HCT116 (cell line): Measurements from ENCODE around the gene BAD. TPM values are rescaled to one million over a fixed set of nuclear protein-coding genes. Genes with fewer than 3 reads are reported as not detected.

Source experiments
- ATAC-seq: fragments of 200-7000 bp; cut with Tn5 transposase; 2 replicates; pipeline ENCODE4 v1.9.1; 2020; ENCODE audit warnings: mild to moderate bottlenecking, moderate library complexity
- BruUV-seq: library from RNA; stranded (reverse); fragments of 400-500 nt; replicated peaks from 2 replicates; lab custom pipeline; 2021; lab: Mats Ljungman, UMichigan
- CTCF ChIA-PET: fragments of 300-600 bp; sonication (Branson Sonifier 250); formaldehyde crosslinking; loops from one replicate; lab custom pipeline; 2021; ENCODE audit warnings: antibody characterized with exemption; lab: Charles Lee
- POLR2A ChIA-PET: fragments of 300-600, 350-600 bp; sonication (Branson Sonifier 250); formaldehyde crosslinking; loops from one replicate; lab custom pipeline; 2021; ENCODE audit warnings: antibody characterized with exemption; lab: Charles Lee
- RAD21 ChIA-PET, 2 experiments: fragments of 300-600 bp; sonication (Branson Sonifier 250); formaldehyde crosslinking; loops; one replicate each; lab custom pipeline; 2023; ENCODE audit warnings: low total read pairs in 2 of 2; ENCODE audit not compliant: uncharacterized antibody in 2 of 2, unreplicated experiment in 2 of 2, low non-redundant PET in 1 of 2; lab: Charles Lee
- DNase-seq: peaks from one replicate; pipeline ENCODE4 v3.0.0-alpha.2; 2010; ENCODE audit warnings: low read depth, low spot score
- H2AFZ ChIP-seq: fragments of 200-600 bp; shearing (Covaris generic), sonication (generic); 2 replicates; pipeline ENCODE4 v1.6.1; 2017; ENCODE audit warnings: low read depth, mixed run types, mixed read lengths, antibody characterized with exemption, low read length; ENCODE audit not compliant: poor library complexity, severe bottlenecking
- H3K27ac ChIP-seq: 2 replicates; pipeline ENCODE4 v1.5.1; 2012; ENCODE audit warnings: low read depth, low read length
- H3K27me3 ChIP-seq: fragments of 200-600 bp; sonication (generic); 2 replicates; pipeline ENCODE4 v1.6.1; 2016; ENCODE audit warnings: mixed run types, low read length, mixed read lengths; ENCODE audit not compliant: insufficient read depth
- H3K36me3 ChIP-seq, 2 experiments: fragments of 200-500 bp in 1 of 2; fragments of 200-600 bp in 1 of 2; sonication (Bioruptor generic) in 1 of 2; sonication (generic) in 1 of 2; 2 replicates each; pipeline versions ENCODE4 v1.5.1 to v1.6.1; 2014 to 2016; ENCODE audit warnings: low read length in 2 of 2, inconsistent platforms in 1 of 2, mixed read lengths in 1 of 2, mixed run types in 1 of 2; ENCODE audit not compliant: insufficient read depth in 2 of 2, control insufficient read depth in 1 of 2
- H3K4me1 ChIP-seq, 2 experiments: fragments of 200-600 bp in 1 of 2; sonication (generic) in 1 of 2; 2 replicates each; pipeline versions ENCODE4 v1.5.1 to v1.6.1; 2012 to 2017; ENCODE audit warnings: low read length in 2 of 2, inconsistent platforms in 1 of 2, mild to moderate bottlenecking in 1 of 2, mixed read lengths in 1 of 2, mixed run types in 1 of 2, moderate library complexity in 1 of 2; ENCODE audit not compliant: insufficient read depth in 2 of 2, control insufficient read depth in 1 of 2
- H3K4me2 ChIP-seq: fragments of 200-600 bp; sonication (generic); 2 replicates; pipeline ENCODE4 v1.6.1; 2017; ENCODE audit warnings: mixed run types, low read length, mixed read lengths
- H3K4me3 ChIP-seq, 2 experiments: fragments of 200-600 bp in 1 of 2; sonication (generic) in 1 of 2; replicated peaks in 1 of 2; 2 replicates each; pipeline ENCODE4 v1.5.1; 2011 to 2016; ENCODE audit warnings: low read length in 2 of 2, control low read depth in 1 of 2, low read depth in 1 of 2, mild to moderate bottlenecking in 1 of 2, mixed read lengths in 1 of 2, mixed run types in 1 of 2
- H3K79me2 ChIP-seq: fragments of 200-600 bp; sonication (generic); 2 replicates; pipeline ENCODE4 v1.6.1; 2017; ENCODE audit warnings: mild to moderate bottlenecking, mixed run types, low read length, moderate library complexity, mixed read lengths; ENCODE audit not compliant: insufficient read depth
- H3K9ac ChIP-seq: fragments of 200-600 bp; sonication (generic); 2 replicates; pipeline ENCODE4 v1.6.1; 2016; ENCODE audit warnings: low read length, mixed read lengths
- H3K9me2 ChIP-seq: fragments of 200-600 bp; sonication (generic), shearing (Covaris generic); 2 replicates; pipeline ENCODE4 v1.6.1; 2017; ENCODE audit warnings: mixed run types, mild to moderate bottlenecking, moderate library complexity; ENCODE audit not compliant: insufficient read depth
- H3K9me3 ChIP-seq, 2 experiments: fragments of 200-500 bp in 1 of 2; fragments of 200-600 bp in 1 of 2; sonication (Bioruptor generic) in 1 of 2; sonication (generic) in 1 of 2; 2 replicates each; pipeline ENCODE4 v1.6.1; 2014 to 2017; ENCODE audit warnings: low read length in 2 of 2, mixed read lengths in 2 of 2, inconsistent platforms in 1 of 2, low read depth in 1 of 2, mild to moderate bottlenecking in 1 of 2, mixed run types in 1 of 2, moderate library complexity in 1 of 2; ENCODE audit not compliant: control insufficient read depth in 1 of 2, insufficient read depth in 1 of 2
- H4K20me1 ChIP-seq: fragments of 200-600 bp; sonication (generic), shearing (Covaris generic); 2 replicates; pipeline ENCODE4 v1.6.1; 2017; ENCODE audit warnings: mixed run types, mild to moderate bottlenecking, moderate library complexity; ENCODE audit not compliant: insufficient read depth
- CBX3 ChIP-seq: IDR thresholded peaks from 2 replicates; pipeline ENCODE4 v1.6.1; 2012; ENCODE audit warnings: low read depth
- ELF1 ChIP-seq: IDR thresholded peaks from 2 replicates; pipeline ENCODE4 v1.6.1; 2012; ENCODE audit warnings: low read depth, borderline replicate concordance
- EZH2 ChIP-seq: fragments of 200-600 bp; sonication (generic); IDR thresholded peaks from 2 replicates; pipeline ENCODE4 v1.6.1; 2017; ENCODE audit warnings: antibody characterized with exemption, mixed run types
- FOSL1 ChIP-seq: IDR thresholded peaks from 2 replicates; pipeline ENCODE4 v1.6.1; 2012; ENCODE audit warnings: low read depth
- JUND ChIP-seq: IDR thresholded peaks from 2 replicates; pipeline ENCODE4 v1.6.1; 2012
- POLR2AphosphoS5 ChIP-seq: IDR thresholded peaks from 2 replicates; pipeline ENCODE4 v1.6.1; 2011; ENCODE audit warnings: mild to moderate bottlenecking, low read depth, low read length, moderate library complexity
- RAD21 ChIP-seq: IDR thresholded peaks from 2 replicates; pipeline ENCODE4 v1.6.1; 2012; ENCODE audit warnings: low read depth, mild to moderate bottlenecking
- SP1 ChIP-seq: IDR thresholded peaks from 2 replicates; pipeline ENCODE4 v1.6.1; 2012; ENCODE audit warnings: low read depth
- SRF ChIP-seq: IDR thresholded peaks from 2 replicates; pipeline ENCODE4 v1.6.1; 2012; ENCODE audit warnings: low read depth
- TCF7L2 ChIP-seq: IDR thresholded peaks from 2 replicates; pipeline ENCODE4 v1.7.0; 2011; ENCODE audit warnings: borderline replicate concordance, inconsistent platforms; ENCODE audit not compliant: insufficient read depth, insufficient read length; ENCODE audit errors: extremely low read depth
- YY1 ChIP-seq: IDR thresholded peaks from 2 replicates; pipeline ENCODE4 v1.6.1; 2011; ENCODE audit warnings: low read length, low read depth, moderate library complexity, mild to moderate bottlenecking; ENCODE audit not compliant: insufficient replicate concordance; ENCODE audit errors: extremely low read depth
- ZFX ChIP-seq: fragments of 450-650 bp; IDR thresholded peaks from 2 replicates; pipeline ENCODE4 v1.6.1; 2017
- ZNF274 ChIP-seq: fragments of 200-500 bp; sonication (Bioruptor generic); IDR thresholded peaks from 2 replicates; pipeline ENCODE4 v1.6.1; 2014; ENCODE audit warnings: mild to moderate bottlenecking, low read depth, low read length, inconsistent platforms
- intact Hi-C: fragments of 100-400 bp; cut with micrococcal nuclease; formaldehyde crosslinking; loops from 2 replicates; pipeline ENCODE4 v1.10.0; 2022
- total RNA-seq: library from RNA; stranded (reverse); gene quantifications from one replicate; pipeline ENCODE4 v1.2.1, GENCODE V29; 2021; ENCODE audit not compliant: unreplicated experiment
- TF ChIP-seq, protein P1 (sequence below), 3 experiments: fragments of 200-600 bp in 1 of 3; sonication (generic) in 1 of 3; IDR thresholded peaks in 2 of 3; conservative IDR thresholded peaks in 1 of 3; 2 replicates each; pipeline ENCODE4 v1.5.1; 2012 to 2017; ENCODE audit warnings: low read depth in 2 of 3, low read length in 2 of 3, antibody characterized with exemption in 1 of 3, borderline replicate concordance in 1 of 3, control low read depth in 1 of 3, mild to moderate bottlenecking in 1 of 3, mixed read lengths in 1 of 3, mixed run types in 1 of 3, moderate library complexity in 1 of 3; ENCODE audit not compliant: insufficient read depth in 1 of 3
- TF ChIP-seq, protein P2 (sequence below): IDR thresholded peaks from 2 replicates; pipeline ENCODE4 v1.6.1; 2012
- TF ChIP-seq, protein P3 (sequence below): IDR thresholded peaks from 2 replicates; pipeline ENCODE4 v1.6.1; 2012; ENCODE audit warnings: low read depth
- TF ChIP-seq, protein P4 (sequence below): IDR thresholded peaks from 2 replicates; pipeline ENCODE4 v1.6.1; 2011; ENCODE audit warnings: mild to moderate bottlenecking, low read length, moderate library complexity; ENCODE audit not compliant: insufficient replicate concordance; ENCODE audit errors: extremely low read depth
- TF ChIP-seq, protein P5 (sequence below): IDR thresholded peaks from 2 replicates; pipeline ENCODE4 v1.6.1; 2012

BAD gene
- total RNA-seq, 1 experiment from 2014 or later, result 51.9 TPM

DNA sequence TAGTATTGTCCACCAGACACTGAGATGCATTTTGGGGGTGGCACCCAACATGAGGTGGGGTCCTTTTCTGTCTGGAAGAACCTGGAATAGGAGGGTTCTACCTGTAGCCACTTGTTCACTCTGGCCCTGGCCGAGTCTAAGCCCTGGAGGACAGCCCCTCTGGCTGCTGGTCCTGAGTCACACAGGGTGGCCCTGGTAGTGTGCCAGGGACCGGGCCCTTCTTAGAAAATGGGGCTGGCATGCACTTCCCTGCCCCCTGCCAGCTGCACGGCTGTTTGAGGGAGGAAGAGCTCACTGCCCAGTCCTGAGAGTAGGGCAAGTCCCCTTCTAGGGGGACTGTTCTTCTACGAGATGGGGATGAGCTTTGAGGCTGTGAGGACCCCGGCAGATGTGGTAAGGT is 31.0 kb downstream of the BAD start (continued):
- no peak for TF ChIP-seq EZH2
- TF ChIP-seq, protein P1, sequence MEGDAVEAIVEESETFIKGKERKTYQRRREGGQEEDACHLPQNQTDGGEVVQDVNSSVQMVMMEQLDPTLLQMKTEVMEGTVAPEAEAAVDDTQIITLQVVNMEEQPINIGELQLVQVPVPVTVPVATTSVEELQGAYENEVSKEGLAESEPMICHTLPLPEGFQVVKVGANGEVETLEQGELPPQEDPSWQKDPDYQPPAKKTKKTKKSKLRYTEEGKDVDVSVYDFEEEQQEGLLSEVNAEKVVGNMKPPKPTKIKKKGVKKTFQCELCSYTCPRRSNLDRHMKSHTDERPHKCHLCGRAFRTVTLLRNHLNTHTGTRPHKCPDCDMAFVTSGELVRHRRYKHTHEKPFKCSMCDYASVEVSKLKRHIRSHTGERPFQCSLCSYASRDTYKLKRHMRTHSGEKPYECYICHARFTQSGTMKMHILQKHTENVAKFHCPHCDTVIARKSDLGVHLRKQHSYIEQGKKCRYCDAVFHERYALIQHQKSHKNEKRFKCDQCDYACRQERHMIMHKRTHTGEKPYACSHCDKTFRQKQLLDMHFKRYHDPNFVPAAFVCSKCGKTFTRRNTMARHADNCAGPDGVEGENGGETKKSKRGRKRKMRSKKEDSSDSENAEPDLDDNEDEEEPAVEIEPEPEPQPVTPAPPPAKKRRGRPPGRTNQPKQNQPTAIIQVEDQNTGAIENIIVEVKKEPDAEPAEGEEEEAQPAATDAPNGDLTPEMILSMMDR (IDR thresholded peaks at IDR 0.05 in 2 of 3, conservative IDR thresholded peaks at IDR 0.05 in 1 of 3; ENCODE audit: borderline replicate concordance in 1 of 3, insufficient read depth in 1 of 3, low read depth in 2 of 3, low read length in 2 of 3), result no peak

DNA sequence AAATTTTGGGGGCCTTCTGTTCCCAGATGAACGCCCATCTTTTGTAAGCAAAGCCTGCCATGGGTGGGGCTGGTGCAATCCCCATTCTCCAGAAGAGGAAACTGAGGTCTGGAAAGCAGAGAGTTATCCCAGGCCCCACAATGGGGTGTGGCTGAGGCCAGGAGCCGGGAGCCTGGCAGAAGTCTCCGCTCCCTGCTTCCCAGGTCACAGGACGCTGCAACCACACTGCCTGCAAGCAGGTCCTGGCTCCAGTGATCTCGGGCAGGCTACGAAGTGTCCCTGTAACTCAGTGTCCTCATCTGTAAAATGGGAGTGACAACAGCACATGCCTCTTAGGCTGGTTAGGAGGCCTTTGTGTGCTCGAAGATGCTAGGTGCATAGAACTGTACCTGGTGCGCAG is 31.4 kb downstream of the BAD start:
- ATAC-seq, result no peak
- no peak for TF ChIP-seq FOSL1
- no peak for TF ChIP-seq ZFX
- TF ChIP-seq, protein P2, sequence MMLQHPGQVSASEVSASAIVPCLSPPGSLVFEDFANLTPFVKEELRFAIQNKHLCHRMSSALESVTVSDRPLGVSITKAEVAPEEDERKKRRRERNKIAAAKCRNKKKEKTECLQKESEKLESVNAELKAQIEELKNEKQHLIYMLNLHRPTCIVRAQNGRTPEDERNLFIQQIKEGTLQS, result no peak
- TF ChIP-seq, protein P3, sequence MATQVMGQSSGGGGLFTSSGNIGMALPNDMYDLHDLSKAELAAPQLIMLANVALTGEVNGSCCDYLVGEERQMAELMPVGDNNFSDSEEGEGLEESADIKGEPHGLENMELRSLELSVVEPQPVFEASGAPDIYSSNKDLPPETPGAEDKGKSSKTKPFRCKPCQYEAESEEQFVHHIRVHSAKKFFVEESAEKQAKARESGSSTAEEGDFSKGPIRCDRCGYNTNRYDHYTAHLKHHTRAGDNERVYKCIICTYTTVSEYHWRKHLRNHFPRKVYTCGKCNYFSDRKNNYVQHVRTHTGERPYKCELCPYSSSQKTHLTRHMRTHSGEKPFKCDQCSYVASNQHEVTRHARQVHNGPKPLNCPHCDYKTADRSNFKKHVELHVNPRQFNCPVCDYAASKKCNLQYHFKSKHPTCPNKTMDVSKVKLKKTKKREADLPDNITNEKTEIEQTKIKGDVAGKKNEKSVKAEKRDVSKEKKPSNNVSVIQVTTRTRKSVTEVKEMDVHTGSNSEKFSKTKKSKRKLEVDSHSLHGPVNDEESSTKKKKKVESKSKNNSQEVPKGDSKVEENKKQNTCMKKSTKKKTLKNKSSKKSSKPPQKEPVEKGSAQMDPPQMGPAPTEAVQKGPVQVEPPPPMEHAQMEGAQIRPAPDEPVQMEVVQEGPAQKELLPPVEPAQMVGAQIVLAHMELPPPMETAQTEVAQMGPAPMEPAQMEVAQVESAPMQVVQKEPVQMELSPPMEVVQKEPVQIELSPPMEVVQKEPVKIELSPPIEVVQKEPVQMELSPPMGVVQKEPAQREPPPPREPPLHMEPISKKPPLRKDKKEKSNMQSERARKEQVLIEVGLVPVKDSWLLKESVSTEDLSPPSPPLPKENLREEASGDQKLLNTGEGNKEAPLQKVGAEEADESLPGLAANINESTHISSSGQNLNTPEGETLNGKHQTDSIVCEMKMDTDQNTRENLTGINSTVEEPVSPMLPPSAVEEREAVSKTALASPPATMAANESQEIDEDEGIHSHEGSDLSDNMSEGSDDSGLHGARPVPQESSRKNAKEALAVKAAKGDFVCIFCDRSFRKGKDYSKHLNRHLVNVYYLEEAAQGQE, result no peak
- TF ChIP-seq ELF1, result no peak
- TF ChIP-seq POLR2AphosphoS5, result no peak
- TF ChIP-seq EZH2, result no peak
- TF ChIP-seq RAD21, result no peak
- no peak for TF ChIP-seq SRF
- TF ChIP-seq, protein P4, sequence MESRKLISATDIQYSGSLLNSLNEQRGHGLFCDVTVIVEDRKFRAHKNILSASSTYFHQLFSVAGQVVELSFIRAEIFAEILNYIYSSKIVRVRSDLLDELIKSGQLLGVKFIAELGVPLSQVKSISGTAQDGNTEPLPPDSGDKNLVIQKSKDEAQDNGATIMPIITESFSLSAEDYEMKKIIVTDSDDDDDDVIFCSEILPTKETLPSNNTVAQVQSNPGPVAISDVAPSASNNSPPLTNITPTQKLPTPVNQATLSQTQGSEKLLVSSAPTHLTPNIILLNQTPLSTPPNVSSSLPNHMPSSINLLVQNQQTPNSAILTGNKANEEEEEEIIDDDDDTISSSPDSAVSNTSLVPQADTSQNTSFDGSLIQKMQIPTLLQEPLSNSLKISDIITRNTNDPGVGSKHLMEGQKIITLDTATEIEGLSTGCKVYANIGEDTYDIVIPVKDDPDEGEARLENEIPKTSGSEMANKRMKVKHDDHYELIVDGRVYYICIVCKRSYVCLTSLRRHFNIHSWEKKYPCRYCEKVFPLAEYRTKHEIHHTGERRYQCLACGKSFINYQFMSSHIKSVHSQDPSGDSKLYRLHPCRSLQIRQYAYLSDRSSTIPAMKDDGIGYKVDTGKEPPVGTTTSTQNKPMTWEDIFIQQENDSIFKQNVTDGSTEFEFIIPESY, result no peak
- no peak for TF ChIP-seq JUND
- no peak for TF ChIP-seq SP1
- no peak for TF ChIP-seq ZNF274
- TF ChIP-seq CBX3, result no peak
- TF ChIP-seq, protein P5, sequence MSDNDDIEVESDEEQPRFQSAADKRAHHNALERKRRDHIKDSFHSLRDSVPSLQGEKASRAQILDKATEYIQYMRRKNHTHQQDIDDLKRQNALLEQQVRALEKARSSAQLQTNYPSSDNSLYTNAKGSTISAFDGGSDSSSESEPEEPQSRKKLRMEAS, result no peak
- TF ChIP-seq YY1, result no peak
- no peak for TF ChIP-seq TCF7L2
- no peaks in the 10 kb centered on the region for H3K27me3 ChIP-seq
- ChIA-PET POLR2A (interaction anchor here (0.7 to 1.9 kb wide), 7 partner anchors 10 to 102 kb away, joined by 3 to 10 read pairs (median 5); partner anchors contain the start of genes PRDX5 and TRMT112), CTCF (interaction anchor here (1.4 to 1.5 kb wide), 2 partner anchors 16 to 102 kb away, joined by 6 to 11 read pairs; no protein-coding TSS in a partner anchor), RAD21 (no interaction called here)
- peak overlapping the region in 1 of 2 experiments; percentile 98 for H3K4me3 ChIP-seq
- H3K4me2 ChIP-seq, result peak overlapping the region; percentile 95
- peaks cover 14 to 26% of the 10 kb centered on the region in 2 experiments; a peak in 3 of 4 replicates for H3K36me3 ChIP-seq
- no peak for DNase-seq
- H3K79me2 ChIP-seq, result peaks cover 35% of the 10 kb centered on the region
- peak overlapping the region; percentile 15; the same call in 1 of the 2 replicates for H3K27ac ChIP-seq
- H3K9me2 ChIP-seq, result no peaks in the 10 kb centered on the region
- H3K4me1 ChIP-seq, result peaks cover 23 to 56% of the 10 kb centered on the region in 2 experiments
- no peaks in the 10 kb centered on the region for H4K20me1 ChIP-seq
- no peaks in the 10 kb centered on the region for H3K9me3 ChIP-seq
- no peak overlapping the region for H2AFZ ChIP-seq
- BruUV-seq, result TSS peak; percentile 54
- intact Hi-C loops, result no loop called here
- peak overlapping the region; percentile 97; the same call in 1 of the 2 replicates for H3K9ac ChIP-seq
